Ovary (tissue), 3 donors: ENCODE measurements around the gene ZFYVE9.

Experiments used
- CTCF ChIP-seq, 3 donors: fragments of 450-650 bp in 2 of 3; fragments of 200-600 bp in 1 of 3; IDR thresholded peaks; one replicate each; pipeline versions ENCODE4 v1.5.1 to v1.8.0; 2016 to 2022; ENCODE audit warnings: antibody characterized with exemption in 3 of 3, mild to moderate bottlenecking in 1 of 3
- EP300 ChIP-seq: sonication (generic); formaldehyde crosslinking; IDR thresholded peaks from one replicate; pipeline ENCODE4 v1.6.1; 2017; ENCODE audit warnings: antibody characterized with exemption
- POLR2A ChIP-seq: fragments of 450-650 bp; IDR thresholded peaks from one replicate; pipeline ENCODE4 v1.6.1; 2017; ENCODE audit warnings: antibody characterized with exemption, mild to moderate bottlenecking, moderate library complexity
- donor health status: DM: no; HTN: no; CAD: no.

- no peak for TF ChIP-seq CTCF (IDR thresholded peaks at IDR 0.05)
- TF ChIP-seq EP300: no peak
- no peak for TF ChIP-seq POLR2A
These were observed 190.5 kb downstream of the ZFYVE9 start for GRCh38 chr1:52332411-52332810.
